PC-3 (cell line): Measurements from ENCODE around the gene HRC. TPM values are rescaled to one million over a fixed set of nuclear protein-coding genes. Genes with fewer than 3 reads are reported as not detected.

Experiments
- ATAC-seq: fragments of 200-7000 bp; cut with Tn5 transposase; 2 replicates; pipeline ENCODE4 v1.9.1; 2020; ENCODE audit warnings: mild to moderate bottlenecking, moderate library complexity
- BruUV-seq: library from RNA; stranded (reverse); fragments of 400-500 nt; replicated peaks from 2 replicates; lab custom pipeline; 2021; lab: Mats Ljungman, UMichigan
- CTCF ChIA-PET: fragments of 300-600 bp; sonication (Branson Sonifier 250); formaldehyde crosslinking; loops from one replicate; lab custom pipeline; 2022; ENCODE audit warnings: antibody characterized with exemption; lab: Charles Lee
- POLR2A ChIA-PET: fragments of 300-600 bp; sonication (Branson Sonifier 250); formaldehyde crosslinking; loops from one replicate; lab custom pipeline; 2022; ENCODE audit warnings: antibody characterized with exemption; ENCODE audit not compliant: unreplicated experiment; lab: Charles Lee
- DNase-seq: peaks from one replicate; pipeline ENCODE4 v3.0.0-alpha.2; 2015
- H2AFZ ChIP-seq: fragments of 300-600 bp; sonication (generic); 2 replicates; pipeline ENCODE4 v1.6.0; 2016; ENCODE audit warnings: antibody characterized with exemption, low read length
- H3F3A ChIP-seq: fragments of 300-600 bp; sonication (generic); one replicate; pipeline ENCODE4 v1.6.0; 2017; ENCODE audit warnings: antibody characterized with exemption, low read length, control low read depth, mild to moderate bottlenecking; ENCODE audit not compliant: unreplicated experiment
- H3K27ac ChIP-seq: fragments of 300-600 bp; sonication (generic); 2 replicates; pipeline ENCODE4 v1.5.1; 2016; ENCODE audit warnings: mild to moderate bottlenecking, low read length
- H3K27me3 ChIP-seq: fragments of 300-600 bp; sonication (generic); 2 replicates; pipeline ENCODE4 v1.6.1; 2016; ENCODE audit warnings: low read length, mixed read lengths
- H3K36me3 ChIP-seq: fragments of 300-600 bp; sonication (generic); 2 replicates; pipeline ENCODE4 v1.6.1; 2016; ENCODE audit warnings: low read depth, mixed run types, low read length, mixed read lengths
- H3K4me1 ChIP-seq: fragments of 300-600 bp; sonication (generic); 2 replicates; pipeline ENCODE4 v1.5.1; 2016; ENCODE audit warnings: low read length; ENCODE audit not compliant: insufficient read depth
- H3K4me2 ChIP-seq: fragments of 300-600 bp; sonication (generic); 2 replicates; pipeline ENCODE4 v1.6.0; 2016; ENCODE audit warnings: low read length
- H3K4me3 ChIP-seq: fragments of 300-600 bp; sonication (generic); 2 replicates; pipeline ENCODE4 v1.5.1; 2016; ENCODE audit warnings: mild to moderate bottlenecking, low read length, mixed read lengths
- H3K79me2 ChIP-seq: fragments of 300-600 bp; sonication (generic); 2 replicates; pipeline ENCODE4 v1.6.1; 2017; ENCODE audit warnings: low read length, mixed read lengths
- H3K9ac ChIP-seq: fragments of 300-600 bp; sonication (generic); 2 replicates; pipeline ENCODE4 v1.6.0; 2016; ENCODE audit warnings: mild to moderate bottlenecking, low read length
- H3K9me2 ChIP-seq: fragments of 300-600 bp; sonication (generic); replicated peaks from 2 replicates; pipeline ENCODE4 v1.6.1; 2016; ENCODE audit warnings: mixed run types, low read length, mixed read lengths
- H3K9me3 ChIP-seq: fragments of 300-600 bp; sonication (generic); 2 replicates; pipeline ENCODE4 v1.6.1; 2016; ENCODE audit warnings: low read length, mixed read lengths
- H4K20me1 ChIP-seq: fragments of 300-600 bp; sonication (generic); 2 replicates; pipeline ENCODE4 v1.6.1; 2016; ENCODE audit warnings: low read length, mixed read lengths
- EZH2 ChIP-seq: fragments of 300-600 bp; sonication (generic); IDR thresholded peaks from one replicate; pipeline ENCODE4 v1.6.1; 2017; ENCODE audit warnings: antibody characterized with exemption, mild to moderate bottlenecking, low read length; ENCODE audit not compliant: unreplicated experiment
- EZH2phosphoT487 ChIP-seq: fragments of 300-600 bp; sonication (generic); IDR thresholded peaks from 2 replicates; pipeline ENCODE4 v1.6.1; 2018; ENCODE audit warnings: mild to moderate bottlenecking, antibody characterized with exemption, low read length, borderline replicate concordance
- intact Hi-C: fragments of 100-400 bp; cut with micrococcal nuclease; formaldehyde crosslinking; loops from 2 replicates; pipeline ENCODE4 v1.9.0; 2023
- total RNA-seq: library from RNA; depleted of rRNA; stranded (reverse); fragments of >200 nt; gene quantifications from 2 replicates; pipeline ENCODE4 v1.2.3, GENCODE V29; 2014
- TF ChIP-seq, protein P1 (sequence below): fragments of 300-600 bp; sonication (generic); conservative IDR thresholded peaks from 2 replicates; pipeline ENCODE4 v1.5.1; 2017; ENCODE audit warnings: antibody characterized with exemption, low read depth, mild to moderate bottlenecking, low read length

HRC gene
- total RNA-seq, 1 experiment from 2014 or later, result not detected

DNA sequence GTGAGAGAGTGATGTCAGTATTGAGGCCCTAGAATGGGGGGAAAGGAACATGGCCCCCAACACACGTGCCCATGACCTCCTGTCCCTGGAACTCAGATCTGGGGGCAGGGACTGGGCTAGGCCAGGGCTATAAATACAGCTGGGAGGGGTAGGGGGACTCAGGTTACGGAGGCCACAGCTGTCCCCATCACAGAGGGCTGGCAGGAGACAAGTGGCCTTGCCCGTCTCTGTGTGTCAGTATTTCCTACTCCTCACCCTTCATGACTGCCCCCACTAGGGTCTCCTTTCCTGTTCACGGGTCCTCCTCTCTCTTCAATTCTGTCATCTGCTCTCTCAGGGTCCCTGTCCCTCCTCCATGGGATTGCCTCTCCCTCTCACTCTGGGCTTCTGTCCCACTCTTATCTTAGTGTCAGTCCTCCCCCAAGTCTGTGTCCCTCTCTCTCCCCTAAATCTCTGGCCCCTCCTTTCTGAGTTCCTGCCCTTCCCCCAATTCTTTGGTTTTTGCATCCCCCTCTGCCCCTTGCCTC lies 687 bp upstream of the HRC start:
- Histone ChIP-seq H3K9me2 (no peaks in the 10 kb centered on the region), H3K9ac (no peak overlapping the region), H3K27me3 (no peaks in the 10 kb centered on the region), H3K27ac (no peak overlapping the region), H3K9me3 (no peaks in the 10 kb centered on the region), H4K20me1 (no peaks in the 10 kb centered on the region), H3K36me3 (no peaks in the 10 kb centered on the region), H3K4me3 (no peak overlapping the region), H3F3A (no peaks in the 10 kb centered on the region), H3K79me2 (peaks cover 12% of the 10 kb centered on the region), H3K4me2 (no peak overlapping the region), H2AFZ (no peak overlapping the region), H3K4me1 (peaks cover 17% of the 10 kb centered on the region)
- CTCF ChIA-PET, result interaction anchor here (0.7 kb wide), 1 partner anchor 163 kb away, joined by 4 read pairs; the partner anchor contains the start of genes GYS1 and RUVBL2
- TF ChIP-seq EZH2phosphoT487, result no peak
- TF ChIP-seq, protein P1, sequence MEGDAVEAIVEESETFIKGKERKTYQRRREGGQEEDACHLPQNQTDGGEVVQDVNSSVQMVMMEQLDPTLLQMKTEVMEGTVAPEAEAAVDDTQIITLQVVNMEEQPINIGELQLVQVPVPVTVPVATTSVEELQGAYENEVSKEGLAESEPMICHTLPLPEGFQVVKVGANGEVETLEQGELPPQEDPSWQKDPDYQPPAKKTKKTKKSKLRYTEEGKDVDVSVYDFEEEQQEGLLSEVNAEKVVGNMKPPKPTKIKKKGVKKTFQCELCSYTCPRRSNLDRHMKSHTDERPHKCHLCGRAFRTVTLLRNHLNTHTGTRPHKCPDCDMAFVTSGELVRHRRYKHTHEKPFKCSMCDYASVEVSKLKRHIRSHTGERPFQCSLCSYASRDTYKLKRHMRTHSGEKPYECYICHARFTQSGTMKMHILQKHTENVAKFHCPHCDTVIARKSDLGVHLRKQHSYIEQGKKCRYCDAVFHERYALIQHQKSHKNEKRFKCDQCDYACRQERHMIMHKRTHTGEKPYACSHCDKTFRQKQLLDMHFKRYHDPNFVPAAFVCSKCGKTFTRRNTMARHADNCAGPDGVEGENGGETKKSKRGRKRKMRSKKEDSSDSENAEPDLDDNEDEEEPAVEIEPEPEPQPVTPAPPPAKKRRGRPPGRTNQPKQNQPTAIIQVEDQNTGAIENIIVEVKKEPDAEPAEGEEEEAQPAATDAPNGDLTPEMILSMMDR, result no peak
- no peak for TF ChIP-seq EZH2
- intact Hi-C loops, result no loop called here
- BruUV-seq, result no TSS peak
- ATAC-seq (no peak), DNase-seq (no peak)
- POLR2A ChIA-PET, result no interaction called here

DNA sequence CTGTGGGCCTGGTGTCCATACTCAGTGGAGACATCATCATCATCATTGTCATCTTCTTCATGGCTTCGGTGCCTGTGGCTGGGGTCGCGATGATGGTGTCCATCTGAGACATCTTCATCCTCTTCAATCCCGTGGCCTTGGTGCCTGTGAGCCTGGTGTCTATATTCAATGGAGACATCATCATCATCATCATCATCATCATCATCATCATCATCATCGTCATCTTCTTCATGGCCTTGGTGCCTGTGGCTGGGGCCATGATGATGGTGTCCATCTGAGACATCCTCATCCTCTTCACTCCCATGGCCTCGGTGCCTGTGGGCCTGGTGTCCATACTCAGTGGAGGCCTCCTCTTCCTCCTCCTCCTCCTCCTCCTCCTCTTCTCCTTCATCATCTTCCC lies 917 bp downstream of the HRC start:
- Histone ChIP-seq H3K9me3 (no peaks in the 10 kb centered on the region), H3F3A (no peaks in the 10 kb centered on the region), H4K20me1 (no peaks in the 10 kb centered on the region), H3K36me3 (no peaks in the 10 kb centered on the region), H3K4me3 (no peak overlapping the region), H3K9me2 (no peaks in the 10 kb centered on the region), H3K4me1 (peaks cover 28% of the 10 kb centered on the region), H3K27ac (no peak overlapping the region), H3K79me2 (peaks cover 12% of the 10 kb centered on the region), H2AFZ (no peak overlapping the region), H3K9ac (no peak overlapping the region), H3K27me3 (no peaks in the 10 kb centered on the region), H3K4me2 (no peak overlapping the region)
- ATAC-seq (no peak), DNase-seq (no peak)
- intact Hi-C loops, result no loop called here
- ChIA-PET CTCF (no interaction called here), POLR2A (no interaction called here)
- TF ChIP-seq EZH2phosphoT487 (no peak), EZH2 (no peak)
- TF ChIP-seq, protein P1, result no peak
- BruUV-seq, result no TSS peak

DNA sequence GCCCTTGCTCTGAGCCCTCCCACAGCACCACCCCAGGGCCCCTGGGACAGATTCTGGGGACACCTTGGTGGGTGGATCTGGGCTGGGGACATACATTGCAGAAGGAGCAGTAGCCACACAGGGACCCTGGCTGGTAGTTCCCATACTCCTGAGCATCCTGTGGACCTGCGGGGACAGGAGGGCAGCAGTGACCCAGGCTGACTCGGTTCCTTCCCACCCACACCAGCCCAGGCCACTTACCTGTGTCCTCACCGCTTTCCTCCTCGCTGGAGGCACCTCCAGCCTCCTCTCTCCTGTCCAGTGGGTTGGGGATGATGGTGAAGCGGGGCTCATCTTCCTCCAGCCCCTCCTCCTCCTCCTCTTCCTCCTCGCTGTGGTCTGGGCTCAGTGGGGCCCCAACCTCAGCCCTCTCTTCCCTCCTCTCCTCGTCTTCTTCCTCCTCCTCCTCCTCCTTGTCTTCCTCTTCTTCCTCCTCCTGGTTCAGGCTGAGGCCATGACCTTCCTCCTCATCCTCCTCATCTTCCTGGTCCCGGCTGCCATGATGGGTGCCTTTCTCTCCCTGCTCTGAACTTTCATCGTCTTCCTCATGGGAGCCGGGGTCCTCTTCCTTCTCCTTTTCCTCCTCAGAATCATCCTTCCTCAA lies 1.9 kb downstream of the HRC start:
- TF ChIP-seq, protein P1, result no peak
- TF ChIP-seq EZH2 (no peak), EZH2phosphoT487 (no peak)
- DNase-seq (no peak), ATAC-seq (no peak)
- H3K4me1 ChIP-seq, result peaks cover 31% of the 10 kb centered on the region
- no peak overlapping the region for H3K27ac ChIP-seq
- no peaks in the 10 kb centered on the region for H3F3A ChIP-seq
- intact Hi-C loops, result no loop called here
- no peaks in the 10 kb centered on the region for H4K20me1 ChIP-seq
- no peaks in the 10 kb centered on the region for H3K9me3 ChIP-seq
- H3K79me2 ChIP-seq, result peaks cover 6% of the 10 kb centered on the region
- H2AFZ ChIP-seq, result no peak overlapping the region
- H3K27me3 ChIP-seq, result no peaks in the 10 kb centered on the region
- H3K9me2 ChIP-seq, result no peaks in the 10 kb centered on the region
- no peak overlapping the region for H3K4me2 ChIP-seq
- ChIA-PET POLR2A (no interaction called here), CTCF (no interaction called here)
- no peaks in the 10 kb centered on the region for H3K36me3 ChIP-seq
- H3K9ac ChIP-seq, result no peak overlapping the region
- no peak overlapping the region for H3K4me3 ChIP-seq
- no TSS peak for BruUV-seq
